KG1 (cell line): ENCODE results near the gene FAHD2A.
"Not testable (repeated sequence)": the region's sequence is repeated elsewhere in the genome, so short reads cannot be mapped to it uniquely, and the experiment has no call there.

Experiments
- DNase-seq: peaks from one replicate; lab custom pipeline; 2025; lab: John Stamatoyannopoulos, UW

The FAHD2A gene

DNA sequence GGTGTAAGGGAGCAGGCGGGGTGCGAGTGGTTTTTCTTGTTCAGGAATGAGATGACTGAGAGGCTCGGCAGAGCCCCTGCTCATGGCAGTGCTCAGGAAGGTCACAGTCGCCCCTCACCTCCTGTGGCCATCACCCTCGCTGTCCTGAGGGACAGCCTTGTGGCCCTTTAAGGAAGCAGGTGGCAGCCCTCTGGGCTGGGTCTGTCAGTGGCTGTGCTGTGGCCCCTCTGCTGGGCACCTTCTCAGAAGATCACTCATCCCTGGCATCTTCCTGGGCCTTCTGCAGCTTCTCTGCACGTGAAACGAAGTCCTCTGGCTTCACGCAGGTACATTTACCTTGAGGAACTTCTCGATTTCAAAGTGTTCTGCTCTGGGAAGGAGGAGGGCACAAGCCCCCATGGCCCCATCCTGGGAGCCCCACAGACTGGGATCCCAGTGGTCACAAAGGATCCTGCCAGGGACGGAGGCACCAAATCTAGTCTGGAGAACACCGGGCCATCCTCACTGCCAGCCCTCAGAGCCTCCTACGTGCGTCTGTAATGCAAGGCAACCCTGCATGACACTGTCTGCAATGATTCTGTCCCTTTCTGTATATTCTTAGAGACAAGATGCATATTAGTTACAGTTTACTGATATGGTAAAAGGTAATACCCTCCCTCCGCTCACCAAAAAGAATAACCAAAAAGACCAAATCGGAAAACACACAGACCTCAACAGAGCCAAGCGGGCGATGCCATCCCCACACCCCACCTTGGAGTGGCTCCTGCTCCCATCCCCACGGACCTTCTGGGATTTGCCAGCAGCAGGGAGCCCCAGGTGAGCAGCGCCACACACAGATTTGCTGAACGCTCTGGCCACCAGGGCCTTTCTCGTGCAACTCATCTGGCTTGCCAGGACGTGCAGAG lies 25.9 kb upstream of the FAHD2A start:
- DNase-seq, result no peak

DNA sequence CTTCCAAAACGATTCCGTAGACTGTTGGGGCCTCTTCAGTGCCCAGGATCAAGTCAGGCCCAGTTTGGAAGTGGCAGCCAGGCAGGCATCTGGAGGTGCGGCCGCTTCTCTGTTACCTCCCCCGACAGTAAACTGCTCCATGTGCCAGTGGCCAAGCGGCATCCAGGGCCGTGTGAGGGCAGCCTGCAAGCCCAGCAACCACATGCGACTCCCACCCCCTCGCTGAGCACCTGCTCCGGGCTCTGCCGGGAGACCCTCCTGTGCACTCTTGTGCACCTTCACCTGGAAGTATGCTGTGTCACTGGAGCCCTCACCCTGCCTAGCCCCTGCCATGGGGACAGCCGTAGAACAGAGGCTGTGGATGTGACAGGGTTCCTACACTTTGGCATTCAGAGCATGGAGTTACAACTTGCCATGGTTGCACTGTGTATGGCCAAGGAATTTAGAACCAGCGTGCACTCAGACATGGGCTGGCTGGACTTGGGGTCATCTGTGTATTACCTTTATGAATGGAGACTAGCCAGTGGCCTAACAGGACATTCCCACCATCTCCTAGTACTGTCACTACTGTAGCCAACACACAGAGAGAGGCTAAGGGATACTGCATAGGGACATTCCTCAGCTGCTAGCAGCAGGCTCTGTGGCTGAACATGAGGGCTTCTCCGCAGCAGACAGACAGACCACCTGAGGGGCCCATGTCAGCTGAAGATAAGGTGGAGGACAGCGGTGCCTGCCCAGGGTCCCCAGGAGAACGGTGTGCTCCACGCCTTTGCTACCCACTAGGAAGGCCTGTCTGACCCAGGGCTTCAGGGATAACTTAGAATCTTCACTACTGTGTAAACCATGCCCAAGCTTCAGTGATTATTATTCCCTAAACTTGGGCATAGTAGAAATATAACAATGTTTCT lies 25.0 kb upstream of the FAHD2A start:
- no peak for DNase-seq

DNA sequence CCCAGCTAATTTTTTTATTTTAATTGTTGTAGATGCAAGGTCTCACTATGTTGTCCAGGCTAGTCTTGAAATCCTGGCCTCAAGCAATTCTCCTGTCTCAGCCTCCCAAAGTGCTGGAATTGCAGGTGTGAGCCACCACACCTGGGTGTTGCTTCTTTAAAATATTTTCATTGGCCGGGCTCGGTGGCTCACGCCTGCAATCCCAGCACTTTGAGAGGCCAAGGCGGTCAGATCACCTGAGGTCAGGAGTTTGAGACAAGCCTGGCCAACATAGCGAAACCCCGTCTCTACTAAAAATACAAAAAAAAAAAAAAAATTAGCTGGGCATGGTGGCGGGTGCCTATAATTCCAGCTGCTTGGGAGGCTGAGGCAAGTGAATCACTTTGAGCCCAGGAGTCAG lies 24.2 kb upstream of the FAHD2A start:
- not testable (repeated sequence) for DNase-seq

DNA sequence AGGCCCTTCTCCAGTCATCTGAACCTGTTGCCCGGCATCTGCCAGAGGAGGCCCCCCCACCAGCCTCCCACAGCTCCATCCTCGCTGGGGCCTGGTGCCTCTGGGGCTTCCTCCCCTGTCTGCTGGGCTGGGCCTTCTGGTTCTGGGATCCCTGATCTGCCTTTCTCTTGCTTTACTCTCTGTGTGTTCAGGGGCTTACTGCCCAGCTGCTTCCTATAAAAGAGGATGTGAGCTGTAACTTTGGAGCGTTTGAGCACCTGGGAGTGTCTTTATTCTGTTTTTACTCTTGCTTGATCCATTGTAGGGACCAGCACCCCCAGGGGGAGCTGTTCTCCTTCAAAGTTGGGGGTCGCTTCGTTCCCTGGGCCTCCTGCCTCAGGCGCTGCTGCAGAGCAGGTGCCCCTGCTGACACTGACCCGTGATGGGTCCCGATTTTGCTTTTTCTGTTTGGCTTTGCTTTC lies 23.1 kb upstream of the FAHD2A start:
- no peak for DNase-seq

DNA sequence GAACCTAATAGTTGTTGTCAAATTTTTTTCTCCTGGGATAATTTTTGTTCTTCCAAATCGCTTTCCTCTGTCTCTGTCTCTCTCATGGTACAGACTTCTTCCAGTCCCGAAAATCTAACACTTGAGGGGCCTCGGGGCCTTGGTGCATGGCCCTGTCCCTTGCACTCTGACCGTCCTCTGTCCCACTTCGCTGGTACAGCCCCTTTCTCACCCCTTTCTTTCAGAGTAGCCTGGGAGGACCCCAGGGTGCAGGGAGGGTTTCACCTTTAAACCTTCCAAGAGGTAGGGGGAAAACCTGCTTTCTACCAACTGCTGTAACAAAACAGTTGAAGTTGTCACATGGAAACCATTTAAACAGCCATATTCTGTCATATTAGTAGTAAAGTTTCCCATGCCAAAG lies 22.2 kb upstream of the FAHD2A start:
- DNase-seq, result no peak

DNA sequence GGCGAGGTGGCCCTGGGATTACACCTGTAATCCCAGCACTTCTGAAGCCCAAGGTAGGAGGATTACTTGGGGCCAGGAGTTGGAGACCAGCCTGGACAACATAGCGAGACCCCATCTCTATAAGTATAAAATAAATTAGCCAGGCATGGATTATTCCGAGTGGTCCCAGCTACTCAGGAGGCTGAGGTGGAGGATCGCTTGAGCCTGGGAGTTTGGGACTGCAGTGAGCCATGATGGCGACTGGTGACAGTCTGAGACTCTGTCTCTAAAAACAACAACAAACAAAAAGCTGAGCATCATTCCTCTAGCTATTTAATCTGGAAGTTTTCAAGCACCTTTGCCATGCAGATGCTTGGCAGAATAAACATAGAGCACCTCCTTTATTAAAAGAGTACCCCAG lies 21.8 kb upstream of the FAHD2A start:
- no peak for DNase-seq

DNA sequence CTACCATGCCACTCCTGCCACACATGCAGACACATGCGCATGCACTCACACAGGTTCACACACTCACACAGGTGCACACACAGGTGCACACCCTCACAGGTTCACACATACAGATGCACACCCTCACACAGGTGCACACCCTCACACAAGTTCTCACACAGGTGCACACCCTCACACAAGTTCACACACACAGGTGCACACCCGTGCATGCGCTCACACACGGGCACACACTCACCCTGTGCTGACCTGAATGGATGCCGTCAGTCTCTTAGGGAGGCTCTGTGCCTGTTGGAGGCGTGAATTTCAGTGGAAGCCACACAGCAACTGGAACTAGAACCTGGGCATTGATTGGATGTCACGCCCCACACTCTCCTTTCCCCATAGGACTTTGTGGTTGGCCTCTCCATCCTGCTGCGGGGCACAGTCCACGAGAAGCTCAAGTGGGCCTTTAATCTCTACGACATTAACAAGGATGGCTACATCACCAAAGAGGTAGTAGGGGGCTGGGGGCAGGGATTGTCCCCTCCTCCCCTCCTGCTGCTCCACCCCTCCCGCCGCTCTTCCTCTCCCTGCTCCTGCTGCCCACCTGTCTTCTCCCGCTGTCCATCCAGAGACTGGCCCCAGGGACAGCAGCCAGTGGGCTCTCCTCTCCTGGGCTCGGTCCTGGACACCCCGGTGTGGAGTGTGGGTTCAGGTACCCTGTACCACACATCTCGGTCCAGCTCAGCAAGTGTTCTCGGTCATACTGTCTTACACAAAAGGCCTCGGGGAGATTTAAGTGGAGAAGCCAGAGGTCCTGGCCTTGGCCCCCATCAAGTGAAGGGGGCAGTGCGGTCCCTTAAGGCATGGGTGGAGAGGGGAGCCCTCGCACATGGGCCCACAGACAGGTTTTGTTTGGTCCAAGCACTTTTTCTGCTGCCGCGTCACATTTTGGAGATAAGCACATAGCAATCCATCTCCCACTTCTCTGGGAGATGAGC lies 21.0 kb upstream of the FAHD2A start:
- DNase-seq, result no peak

DNA sequence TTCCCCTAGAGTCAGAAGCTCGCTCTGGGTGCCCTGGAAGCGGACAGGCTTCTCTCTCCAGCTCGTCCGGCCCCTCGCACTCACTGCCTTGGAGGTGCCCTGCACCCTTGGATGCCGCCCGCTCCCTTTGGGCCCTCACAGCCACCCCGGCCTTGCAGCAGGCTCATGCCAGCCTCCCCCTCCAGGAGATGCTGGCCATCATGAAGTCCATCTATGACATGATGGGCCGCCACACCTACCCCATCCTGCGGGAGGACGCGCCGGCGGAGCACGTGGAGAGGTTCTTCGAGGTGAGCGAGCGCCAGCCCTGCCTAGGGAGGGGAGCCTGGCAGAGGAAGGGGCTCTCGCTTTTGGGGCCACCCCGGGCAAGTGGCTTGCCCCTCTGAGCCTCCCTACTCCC lies 20.3 kb upstream of the FAHD2A start:
- DNase-seq, result no peak

DNA sequence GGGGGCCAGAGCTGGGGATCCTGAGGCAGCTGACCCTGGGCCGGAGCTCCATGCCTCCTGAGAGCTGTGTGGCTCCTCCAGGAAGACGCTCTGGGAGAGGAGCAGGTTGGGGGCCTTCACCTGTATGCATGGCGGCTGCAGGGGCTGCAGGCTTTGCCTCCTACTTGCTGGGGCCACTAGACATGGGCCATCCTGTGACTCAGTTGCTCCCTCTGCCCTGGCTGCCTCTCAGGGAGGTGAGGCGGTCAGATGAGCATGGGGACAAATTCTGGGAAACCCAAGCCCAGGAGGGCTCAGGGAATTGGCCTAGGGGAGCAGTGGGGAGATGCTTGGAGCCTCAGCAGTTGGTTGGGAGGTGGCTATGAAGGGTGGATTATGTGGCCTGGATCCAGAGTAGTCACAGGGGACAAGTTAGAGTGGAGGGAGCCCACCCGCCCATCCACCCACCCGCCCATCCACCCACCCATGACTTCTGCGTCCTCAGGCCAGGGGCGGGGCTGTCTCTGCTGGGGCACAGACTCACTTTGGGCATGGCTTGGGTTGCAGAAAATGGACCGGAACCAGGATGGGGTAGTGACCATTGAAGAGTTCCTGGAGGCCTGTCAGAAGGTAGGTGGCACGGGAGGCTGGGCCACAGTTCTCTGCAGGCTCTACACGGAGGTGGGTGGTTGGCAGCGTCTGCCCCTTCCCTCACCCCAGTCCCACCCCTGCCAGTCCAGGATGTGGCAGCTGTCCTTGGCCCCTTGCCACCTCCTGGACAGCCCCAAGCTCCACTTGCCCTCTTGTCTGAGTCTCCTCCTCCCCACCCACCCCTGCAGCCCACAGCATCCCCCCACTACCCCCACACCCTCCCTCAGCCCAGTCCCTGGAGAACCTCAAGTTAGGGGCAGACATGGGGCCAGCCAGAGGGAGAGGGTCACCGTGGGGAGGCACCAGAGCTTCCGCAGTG lies 19.5 kb upstream of the FAHD2A start:
- DNase-seq, result no peak

DNA sequence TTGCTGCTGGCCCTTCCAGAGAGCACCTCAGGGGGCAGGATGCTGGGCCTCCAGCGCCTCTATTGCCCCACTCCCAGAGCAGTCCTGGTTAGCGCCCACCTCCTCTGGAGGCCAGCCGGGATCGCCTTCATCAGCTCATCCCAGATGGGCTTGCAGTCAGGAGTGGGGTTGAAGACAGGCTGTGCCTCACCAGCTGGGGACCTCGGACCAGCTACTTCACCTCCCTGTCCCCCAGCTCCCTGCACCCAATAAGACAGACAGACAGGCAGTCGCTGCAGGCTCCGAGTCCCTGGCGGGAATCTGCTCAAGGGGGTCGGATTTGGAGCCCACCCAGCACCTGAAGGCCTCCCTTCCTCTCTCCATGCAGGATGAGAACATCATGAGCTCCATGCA lies 18.9 kb upstream of the FAHD2A start:
- DNase-seq, result no peak

DNA sequence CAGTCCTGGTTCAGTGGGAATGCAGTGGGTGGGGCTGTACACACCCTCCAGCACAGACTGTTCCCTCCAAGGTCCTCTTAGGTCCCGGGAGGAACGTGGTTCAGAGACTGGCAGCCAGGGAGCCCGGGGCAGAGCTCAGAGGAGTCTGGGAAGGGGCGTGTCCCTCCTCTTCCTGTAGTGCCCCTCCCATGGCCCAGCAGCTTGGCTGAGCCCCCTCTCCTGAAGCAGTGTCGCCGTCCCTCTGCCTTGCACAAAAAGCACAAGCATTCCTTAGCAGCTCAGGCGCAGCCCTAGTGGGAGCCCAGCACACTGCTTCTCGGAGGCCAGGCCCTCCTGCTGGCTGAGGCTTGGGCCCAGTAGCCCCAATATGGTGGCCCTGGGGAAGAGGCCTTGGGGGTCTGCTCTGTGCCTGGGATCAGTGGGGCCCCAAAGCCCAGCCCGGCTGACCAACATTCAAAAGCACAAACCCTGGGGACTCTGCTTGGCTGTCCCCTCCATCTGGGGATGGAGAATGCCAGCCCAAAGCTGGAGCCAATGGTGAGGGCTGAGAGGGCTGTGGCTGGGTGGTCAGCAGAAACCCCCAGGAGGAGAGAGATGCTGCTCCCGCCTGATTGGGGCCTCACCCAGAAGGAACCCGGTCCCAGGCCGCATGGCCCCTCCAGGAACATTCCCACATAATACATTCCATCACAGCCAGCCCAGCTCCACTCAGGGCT lies 17.5 kb upstream of the FAHD2A start:
- DNase-seq, result no peak

DNA sequence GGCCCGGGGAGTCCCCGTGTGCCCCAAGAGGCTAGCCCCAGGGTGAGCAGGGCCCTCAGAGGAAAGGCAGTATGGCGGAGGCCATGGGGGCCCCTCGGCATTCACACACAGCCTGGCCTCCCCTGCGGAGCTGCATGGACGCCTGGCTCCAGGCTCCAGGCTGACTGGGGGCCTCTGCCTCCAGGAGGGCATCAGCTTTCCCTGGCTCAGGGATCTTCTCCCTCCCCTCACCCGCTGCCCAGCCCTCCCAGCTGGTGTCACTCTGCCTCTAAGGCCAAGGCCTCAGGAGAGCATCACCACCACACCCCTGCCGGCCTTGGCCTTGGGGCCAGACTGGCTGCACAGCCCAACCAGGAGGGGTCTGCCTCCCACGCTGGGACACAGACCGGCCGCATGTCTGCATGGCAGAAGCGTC lies 16.9 kb upstream of the FAHD2A start:
- DNase-seq, result no peak

DNA sequence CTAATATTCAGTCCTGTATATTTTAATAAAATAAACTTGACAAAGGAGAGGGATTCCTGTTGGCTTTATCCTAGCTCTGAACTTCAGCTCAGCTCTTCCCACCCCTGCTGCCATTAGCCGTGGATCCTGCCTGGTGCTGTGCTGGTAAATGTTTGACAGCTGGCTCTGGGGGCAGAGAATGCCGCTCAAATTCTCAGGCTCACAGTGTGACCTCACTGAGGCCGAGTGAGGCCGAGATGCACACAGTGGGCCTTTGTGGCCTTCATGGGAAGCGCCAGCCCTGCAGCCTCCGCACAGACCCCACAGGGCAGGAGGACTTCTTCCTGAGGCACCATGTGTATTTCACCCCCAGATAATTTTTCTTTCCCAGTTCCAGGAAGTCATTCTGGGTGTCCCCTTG lies 16.5 kb upstream of the FAHD2A start:
- no peak for DNase-seq

DNA sequence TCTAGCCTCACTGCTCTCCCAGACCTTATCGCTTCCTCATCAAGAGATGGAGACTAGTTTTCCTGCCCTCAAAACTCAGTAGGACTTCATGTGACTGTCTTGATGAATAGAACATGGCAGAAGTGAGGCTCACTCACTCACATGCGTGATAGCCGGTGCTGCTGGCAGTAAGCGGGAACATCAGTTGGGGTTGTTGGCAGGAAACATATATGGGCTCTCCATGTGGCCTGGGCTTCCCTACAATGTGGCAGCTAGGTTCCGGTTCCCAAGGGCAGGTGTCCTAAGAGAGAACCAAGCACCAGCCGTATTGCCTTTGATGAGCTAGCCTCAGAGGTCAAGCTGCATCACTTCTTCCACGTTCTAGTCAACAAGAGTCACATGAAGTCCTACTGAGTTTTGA lies 15.2 kb upstream of the FAHD2A start:
- no peak for DNase-seq

DNA sequence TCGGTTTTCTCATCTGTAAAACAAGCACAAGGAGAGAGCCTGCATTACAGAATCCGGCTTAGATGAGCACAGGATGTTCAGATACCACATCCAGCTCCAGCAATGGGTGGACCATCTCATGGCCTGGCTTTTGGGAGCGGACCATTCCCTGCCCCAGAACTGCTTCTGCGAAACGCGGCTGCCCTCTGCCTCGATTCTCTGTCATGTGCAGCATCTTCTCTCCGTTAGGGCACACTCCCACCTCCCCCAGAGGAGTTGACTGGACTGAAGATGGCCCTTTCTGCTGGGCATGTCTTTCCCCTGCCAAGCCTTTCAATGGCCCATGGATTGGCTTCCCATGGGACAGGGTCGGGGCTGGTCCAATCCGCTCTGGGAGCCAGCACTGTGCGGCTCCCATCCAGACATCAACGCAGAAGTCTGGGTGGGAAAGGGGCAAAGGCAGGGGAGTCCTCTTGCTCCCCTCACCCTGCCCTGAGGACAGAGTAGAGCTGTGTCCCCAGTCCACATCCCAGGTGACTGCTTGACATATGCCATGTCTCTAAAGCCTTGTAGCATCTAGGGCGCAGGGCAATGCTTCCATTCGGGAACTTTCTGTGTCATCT lies 14.3 kb upstream of the FAHD2A start:
- DNase-seq, result no peak

DNA sequence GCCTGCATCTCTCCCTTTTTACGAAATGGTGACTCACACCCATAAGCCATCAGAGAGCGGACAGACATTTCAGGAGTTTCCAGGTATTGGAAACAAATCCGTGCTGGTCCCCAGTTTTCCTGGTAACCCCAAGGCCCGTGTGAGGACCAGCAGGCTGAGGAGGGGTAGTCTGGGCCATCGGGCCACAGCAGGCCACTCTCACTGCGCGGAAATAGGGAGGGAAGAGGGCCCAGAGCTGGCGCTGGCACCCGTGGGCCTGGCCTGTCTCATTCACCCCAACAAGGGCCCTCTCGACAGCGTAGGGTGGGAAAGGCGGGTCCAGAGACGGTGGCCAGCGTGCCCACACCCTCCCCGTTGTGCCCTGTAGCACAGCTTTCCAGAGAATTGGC lies 13.7 kb upstream of the FAHD2A start:
- no peak for DNase-seq

DNA sequence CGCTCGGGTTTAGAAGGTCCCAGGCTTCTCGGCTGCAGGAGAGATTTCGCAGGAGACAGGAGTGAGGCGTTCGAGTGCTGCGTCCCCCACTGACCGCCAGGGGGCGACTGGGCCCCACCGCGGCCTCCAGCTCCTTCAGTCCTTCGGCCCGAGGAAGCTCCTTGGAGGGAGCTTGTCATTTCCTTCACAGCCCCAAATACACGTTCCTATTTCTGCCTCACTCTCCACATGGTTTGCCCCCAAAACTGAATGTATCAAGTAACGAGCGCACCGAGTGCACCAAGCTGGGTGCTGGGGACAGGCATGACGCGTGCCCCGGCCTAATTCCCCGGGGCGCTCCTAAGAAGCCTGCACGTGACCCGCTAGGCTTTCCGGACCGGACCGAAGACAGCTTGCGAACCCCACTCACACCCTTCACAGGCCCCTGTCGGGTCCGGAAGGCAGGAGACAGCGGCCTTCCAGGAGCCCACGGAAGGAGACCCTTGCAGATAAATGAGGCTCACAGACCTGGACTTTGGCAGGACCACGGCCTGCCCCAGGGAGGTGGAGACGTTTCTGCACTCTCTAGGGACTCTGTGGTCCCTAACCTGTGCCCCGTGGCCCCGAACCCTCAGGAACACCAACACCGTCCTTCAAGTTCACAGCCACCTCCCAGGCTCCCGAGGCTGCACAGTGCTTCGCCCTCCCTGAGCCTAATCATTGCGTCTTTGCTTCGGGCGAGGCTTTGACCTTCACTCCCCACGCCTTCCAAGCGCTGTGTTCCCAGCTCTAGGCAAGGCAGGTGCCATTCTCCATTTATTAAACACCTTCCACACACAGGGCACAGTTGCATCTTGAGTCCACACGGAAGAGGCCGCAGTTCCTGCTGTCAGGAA lies 13.0 kb upstream of the FAHD2A start:
- DNase-seq, result no peak

DNA sequence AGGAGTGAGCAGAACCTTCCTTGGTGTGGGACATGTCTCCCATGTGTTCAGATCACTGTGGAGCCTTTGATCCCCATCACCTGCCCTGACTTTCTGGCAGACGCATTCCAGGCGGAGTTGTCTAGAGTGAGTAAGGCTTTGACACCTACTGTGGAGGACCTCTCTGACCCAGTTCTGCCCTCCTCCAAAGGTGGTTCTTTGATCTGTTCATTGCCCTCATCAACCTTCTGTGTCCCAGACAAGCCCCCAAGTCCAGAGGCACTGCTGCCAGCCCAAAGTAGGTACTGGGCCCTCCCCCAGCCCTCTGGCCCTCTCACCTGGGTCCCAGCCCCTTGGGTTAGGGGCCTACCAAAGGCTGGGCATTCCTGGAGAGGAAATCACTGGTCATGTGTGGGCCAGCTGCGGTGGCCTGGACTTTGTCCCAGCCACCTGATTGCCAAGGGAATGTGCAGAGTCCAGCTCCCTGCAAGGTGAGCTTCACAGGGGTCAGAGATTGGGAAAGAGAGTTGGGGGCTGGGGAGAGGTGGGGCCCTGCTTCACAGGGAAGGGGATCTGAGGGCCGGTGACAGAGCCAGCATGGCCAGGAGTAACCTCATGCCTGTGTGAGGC lies 12.1 kb upstream of the FAHD2A start:
- no peak for DNase-seq
